AG04449 (cell line): ENCODE measurements around the gene HOXA7.
A peak's percentile ranks its signal among the peaks of the same experiment; 100 is the strongest.

Experiments used
- CTCF ChIA-PET: fragments of 350-600 bp; formaldehyde crosslinking; extraction: SDS; loops from one replicate; lab custom pipeline; 2021; ENCODE audit warnings: antibody characterized with exemption; lab: Yijun Ruan, JAX
- POLR2A ChIA-PET: fragments of 400-600, 350-600 bp; formaldehyde crosslinking; extraction: SDS; loops from one replicate; lab custom pipeline; 2020; ENCODE audit warnings: antibody characterized with exemption, inconsistent platforms; lab: Yijun Ruan, JAX
- DNase-seq: peaks from one replicate; pipeline ENCODE4 v3.0.0-alpha.2; 2010; ENCODE audit warnings: low read depth, low spot score
- H3K4me3 ChIP-seq: 2 replicates; pipeline ENCODE4 v1.5.1; 2011; ENCODE audit warnings: low read depth, mild to moderate bottlenecking, control low read depth, low read length
- CTCF ChIP-seq: IDR thresholded peaks from one replicate; pipeline ENCODE4 v1.5.1; 2011; ENCODE audit warnings: mild to moderate bottlenecking, moderate library complexity, low read length, control low read depth, inconsistent platforms; ENCODE audit not compliant: insufficient read depth; ENCODE audit errors: missing control alignments

The HOXA7 gene

DNA sequence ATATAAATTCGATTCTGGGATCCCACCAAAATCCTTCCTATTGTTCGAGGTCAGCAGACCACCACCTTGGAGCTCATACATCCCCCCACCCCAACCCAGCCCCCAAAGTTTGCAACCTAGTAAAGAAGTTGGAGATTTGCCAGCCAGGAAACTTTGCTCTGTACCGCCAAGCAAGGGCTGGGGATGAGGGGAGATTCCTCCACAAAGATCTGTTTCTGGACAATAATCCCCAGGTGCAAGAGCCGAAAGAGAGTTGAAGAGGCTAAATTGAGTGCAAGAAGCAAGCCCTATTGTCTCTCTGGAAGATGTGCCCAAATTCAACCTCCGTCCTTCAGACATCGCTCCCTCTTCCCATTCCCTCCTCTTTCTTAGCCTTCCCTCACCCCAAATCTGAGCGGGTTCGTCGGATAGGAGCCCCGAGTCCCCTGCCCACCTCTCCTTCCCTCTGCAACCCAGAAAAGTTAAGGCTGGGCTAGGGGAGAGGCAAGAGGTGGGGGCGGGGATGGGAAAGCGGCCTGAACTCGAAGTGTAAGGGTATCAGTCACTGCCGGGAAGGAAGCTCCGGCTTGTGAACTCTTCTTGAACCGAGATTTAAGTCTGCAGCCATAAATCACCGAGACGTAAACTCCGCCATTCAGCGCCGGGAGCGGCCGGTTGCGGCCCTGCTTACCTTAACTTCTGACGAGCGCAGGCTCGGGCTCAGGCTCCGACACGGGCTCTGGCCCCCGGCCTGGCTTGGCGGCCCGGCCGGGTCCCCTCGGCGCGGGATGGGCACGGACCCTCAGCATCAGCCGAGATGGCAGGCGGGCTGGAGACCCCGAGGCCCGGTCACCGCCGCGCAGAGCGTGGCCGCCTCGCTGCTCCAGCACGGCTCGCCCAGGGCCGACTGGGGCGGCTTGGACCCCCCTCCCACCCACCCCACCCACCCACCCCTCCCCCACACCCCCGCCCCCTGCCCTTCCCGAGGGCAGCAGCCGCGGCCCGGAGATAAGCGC lies 43.2 kb downstream of the HOXA7 start:
- no peak for TF ChIP-seq CTCF
- peak overlapping the region; percentile 40 for H3K4me3 ChIP-seq
- ChIA-PET CTCF (interaction anchor here (1.0 kb wide), 1 partner anchor 16 kb away, joined by 3 read pairs; no protein-coding TSS in a partner anchor), POLR2A (no interaction called here)
- DNase-seq = no peak

DNA sequence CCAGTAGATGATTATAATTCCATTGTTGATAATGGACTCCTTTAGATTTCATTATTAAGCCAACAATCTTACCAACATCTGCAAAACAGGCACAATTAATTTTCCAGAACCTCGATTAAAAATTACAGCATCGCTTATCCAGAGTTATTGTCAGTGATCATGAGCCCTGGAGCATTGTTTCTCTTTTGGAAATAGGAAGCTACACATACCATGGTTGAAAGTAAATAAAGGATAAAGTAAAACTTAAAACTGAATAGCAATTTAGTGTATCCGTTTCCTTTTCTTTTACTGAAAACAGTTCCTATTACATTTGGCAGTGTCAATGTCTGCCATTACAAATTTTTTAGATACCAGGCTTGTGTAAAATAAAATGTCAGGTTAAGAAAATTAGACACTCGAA lies 44.1 kb downstream of the HOXA7 start:
- ChIA-PET POLR2A (no interaction called here), CTCF (interaction anchor here (1.0 kb wide), 1 partner anchor 17 kb away, joined by 3 read pairs; no protein-coding TSS in a partner anchor)
- H3K4me3 ChIP-seq = no peak overlapping the region
- no peak for TF ChIP-seq CTCF
- no peak for DNase-seq

GRCh38 chr7:27111751-27112277 lies 44.7 kb downstream of the HOXA7 start:
- no peak for TF ChIP-seq CTCF
- CTCF ChIA-PET = no interaction called here
- no peak overlapping the region for H3K4me3 ChIP-seq
- POLR2A ChIA-PET = no interaction called here
- no peak for DNase-seq

- no peak overlapping the region for H3K4me3 ChIP-seq
- POLR2A ChIA-PET = interaction anchor here (1.2 kb wide), 1 partner anchor 15 kb away, joined by 6 read pairs; the partner anchor contains the start of gene HOXA1
- TF ChIP-seq CTCF = no peak
- DNase-seq = no peak
- CTCF ChIA-PET = no interaction called here
These were observed 45.3 kb downstream of the HOXA7 start for GRCh38 chr7:27111042-27111750.

DNA sequence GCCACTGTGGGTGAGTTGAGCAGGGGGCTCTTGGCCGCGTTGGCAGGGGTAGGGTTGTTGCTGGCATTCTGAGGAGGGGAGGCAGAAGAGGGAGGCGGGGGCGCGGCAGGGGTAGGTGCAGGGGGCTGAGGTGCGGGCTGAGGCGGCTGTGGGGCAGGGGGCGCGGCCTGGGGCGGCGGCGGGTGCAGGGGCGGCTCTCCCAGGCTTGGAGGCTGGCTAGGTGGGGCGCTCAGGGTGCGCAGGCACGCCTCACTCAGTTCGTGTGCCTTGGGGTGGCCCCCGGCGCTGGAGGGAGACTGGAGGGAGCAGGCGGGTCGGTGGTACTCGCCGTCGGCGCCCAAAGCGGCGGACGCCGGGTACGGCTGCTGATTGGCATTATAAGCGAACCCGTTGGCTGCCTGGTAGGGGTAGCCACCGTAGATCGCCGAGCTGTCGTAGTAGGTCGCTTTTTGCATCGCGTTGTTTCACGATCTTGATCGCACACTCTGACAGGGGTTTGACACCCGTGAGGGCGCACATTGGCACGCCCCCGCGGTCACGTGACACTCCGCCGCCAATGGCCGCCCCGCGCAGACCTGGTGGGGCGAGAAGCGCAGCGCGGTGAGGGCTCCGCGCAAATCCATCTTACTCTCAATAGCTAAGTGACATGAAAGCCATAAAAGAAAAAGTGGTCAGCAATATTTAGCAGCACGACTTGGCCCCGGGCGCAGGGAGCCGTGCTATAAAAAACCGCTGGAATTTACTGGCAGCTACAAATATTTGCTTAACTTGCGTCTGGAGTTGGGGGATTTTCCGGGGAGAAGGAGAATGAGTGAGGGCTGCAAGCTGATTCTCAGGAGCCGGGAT lies 46.1 kb downstream of the HOXA7 start:
- POLR2A ChIA-PET = interaction anchor here (1.2 kb wide), 1 partner anchor 14 kb away, joined by 6 read pairs; the partner anchor contains the start of gene HOXA1
- CTCF ChIA-PET = interaction anchor here (1.2 kb wide), 1 partner anchor 8 kb away, joined by 4 read pairs; no protein-coding TSS in a partner anchor
- H3K4me3 ChIP-seq = peak overlapping the region; percentile 29
- peak; percentile 31 for DNase-seq
- no peak for TF ChIP-seq CTCF
